ENCODE data around the gene BTNL9. TPM values are rescaled to one million over a fixed set of nuclear protein-coding genes. Genes with fewer than 3 reads are reported as not detected.

Gene BTNL9
- total RNA-seq, 2 experiments from 2014 or later, result 162 to 219 TPM

GRCh38 chr5:181042036-181042713 is 2.1 kb downstream of the BTNL9 start:
- CTCF ChIA-PET (ENCODE audit: unreplicated experiment), result no interaction called here
- H3K79me2 ChIP-seq (ENCODE audit: insufficient read depth, low read depth, low read length), result no peaks in the 10 kb centered on the region
- no peaks in the 10 kb centered on the region for H3K9me3 ChIP-seq (ENCODE audit: low read length)
- no peaks in the 10 kb centered on the region for H4K20me1 ChIP-seq (ENCODE audit: insufficient read depth, low read length)
- POLR2A ChIA-PET, result interaction anchor here (0.6 kb wide), 1 partner anchor 125 kb away, joined by 3 read pairs; no protein-coding TSS in a partner anchor
- DNase-seq (ENCODE audit: low spot score), result no peak
- H3K4me2 ChIP-seq (ENCODE audit: low read length), result no peak overlapping the region
- H3K4me1 ChIP-seq (ENCODE audit: insufficient read depth, low read length, poor library complexity, severe bottlenecking), result peaks cover 40% of the 10 kb centered on the region
- no peak overlapping the region for H3K27ac ChIP-seq (ENCODE audit: low read depth, low read length, poor library complexity, severe bottlenecking)
- BruUV-seq (replicated peaks), result TSS peak; percentile 28
- H3K9me2 ChIP-seq (ENCODE audit: insufficient read depth, low read length), result no peaks in the 10 kb centered on the region
- no peak overlapping the region for H3K4me3 ChIP-seq (ENCODE audit: low read depth, low read length, poor library complexity, severe bottlenecking)
- TF ChIP-seq CTCF (conservative IDR thresholded peaks at IDR 0.05; ENCODE audit: low read length) (no peak), EZH2phosphoT487 (IDR thresholded peaks at IDR 0.05; ENCODE audit: borderline replicate concordance, low read depth, low read length) (no peak)
- H2AFZ ChIP-seq (ENCODE audit: low read length), result no peak overlapping the region
- intact Hi-C loops (cut with micrococcal nuclease; ENCODE audit: unreplicated experiment), result loop anchor here (5.0 kb wide), 1 partner anchor 260 kb away; no protein-coding TSS in a partner anchor
- no peaks in the 10 kb centered on the region for H3K36me3 ChIP-seq (ENCODE audit: insufficient read depth, low read length)

GRCh38 chr5:181042722-181043121 is 2.7 kb downstream of the BTNL9 start:
- Histone ChIP-seq H4K20me1 (ENCODE audit: insufficient read depth, low read length) (no peaks in the 10 kb centered on the region), H3K27ac (ENCODE audit: low read depth, low read length, poor library complexity, severe bottlenecking) (no peak overlapping the region), H3K4me2 (ENCODE audit: low read length) (no peak overlapping the region), H2AFZ (ENCODE audit: low read length) (no peak overlapping the region), H3K9me2 (ENCODE audit: insufficient read depth, low read length) (no peaks in the 10 kb centered on the region), H3K79me2 (ENCODE audit: insufficient read depth, low read depth, low read length) (no peaks in the 10 kb centered on the region), H3K4me1 (ENCODE audit: insufficient read depth, low read length, poor library complexity, severe bottlenecking) (peaks cover 45% of the 10 kb centered on the region), H3K9me3 (ENCODE audit: low read length) (no peaks in the 10 kb centered on the region), H3K36me3 (ENCODE audit: insufficient read depth, low read length) (no peaks in the 10 kb centered on the region), H3K4me3 (ENCODE audit: low read depth, low read length, poor library complexity, severe bottlenecking) (no peak overlapping the region)
- no TSS peak for BruUV-seq (replicated peaks)
- no peak for DNase-seq (ENCODE audit: low spot score)
- no peak for TF ChIP-seq EZH2phosphoT487 (IDR thresholded peaks at IDR 0.05; ENCODE audit: borderline replicate concordance, low read depth, low read length)
- TF ChIP-seq CTCF (conservative IDR thresholded peaks at IDR 0.05; ENCODE audit: low read length), result no peak
- intact Hi-C loops (cut with micrococcal nuclease; ENCODE audit: unreplicated experiment), result loop anchor here (1.0 to 5.0 kb wide), 2 partner anchors 117 to 260 kb away; no protein-coding TSS in a partner anchor
- CTCF ChIA-PET (ENCODE audit: unreplicated experiment), result no interaction called here
- POLR2A ChIA-PET, result interaction anchor here (0.6 kb wide), 1 partner anchor 125 kb away, joined by 3 read pairs; no protein-coding TSS in a partner anchor

All from OCI-LY7 (cell line).